ENCODE data around the gene ZC3H7B. TPM values are rescaled to one million over a fixed set of nuclear protein-coding genes. Genes with fewer than 3 reads are reported as not detected.
"Not testable (repeated sequence)": the region's sequence is repeated elsewhere in the genome, so short reads cannot be mapped to it uniquely, and the experiment has no call there.

ZC3H7B gene
- total and polyA plus RNA-seq, 11 donors = 29.7 to 50.4 (median 37.1) TPM

- Histone ChIP-seq H3K4me3 (no peak overlapping the region), H3K27ac (peak overlapping the region in 1 of 12 donors; percentile 91), H3K4me1 (peaks cover 0 to 29% (median 17%) of the 10 kb centered on the region in 12 donors), H3K27me3 (no peaks in the 10 kb centered on the region), H3K9me3 (no peaks in the 10 kb centered on the region), H3K36me3 (peaks cover 0 to under 1% (median 0%) of the 10 kb centered on the region in 9 donors)
- peak in 1 of 5 donors; percentile 7 for DNase-seq
- 96 to 100% (median 97%) methylated on average over 1 of the region's 1 CpG for WGBS, 4 donors
- TF ChIP-seq CTCF (IDR thresholded peaks at IDR 0.05) (no peak), POLR2A (IDR thresholded peaks at IDR 0.05) (no peak)
- intact Hi-C loops (cut with DNase I) = loop anchor here in 3 of 10 donors (5.0 to 10.0 kb wide), 3 partner anchors 78 to 365 kb away; no protein-coding TSS in a partner anchor
- ATAC-seq = no peak
Measured at GRCh38 chr22:41289671-41290070, 11.7 kb upstream of the ZC3H7B start.

- peak in 1 of 5 donors; percentile 28 for DNase-seq
- WGBS, 4 donors = 71 to 78% (median 78%) methylated on average over 8 of the region's 8 CpGs
- no peak for TF ChIP-seq POLR2A (IDR thresholded peaks at IDR 0.05)
- no peak for TF ChIP-seq CTCF (IDR thresholded peaks at IDR 0.05)
Measured at GRCh38 chr22:41290262-41291221, 10.8 kb upstream of the ZC3H7B start.

GRCh38 chr22:41294816-41295215 lies 6.5 kb upstream of the ZC3H7B start:
- ATAC-seq; H3K27ac ChIP-seq; H3K36me3 ChIP-seq; H3K27me3 ChIP-seq; H3K4me3 ChIP-seq; H3K9me3 ChIP-seq; H3K4me1 ChIP-seq; intact Hi-C loops (cut with DNase I): not testable (repeated sequence)
- peak in 1 of 5 donors; percentile 20 for DNase-seq
- WGBS, 4 donors = 90 to 94% (median 91%) methylated on average over 2 to 21 of the region's 28 CpGs; no CpG with 5 or more reads in 1 of the 4 donors

More at GRCh38 chr22:41290262-41291221, 10.8 kb upstream of the ZC3H7B start:
- H3K27me3 ChIP-seq = no peaks in the 10 kb centered on the region
- intact Hi-C loops (cut with DNase I) = no loop called here
- H3K36me3 ChIP-seq = no peaks in the 10 kb centered on the region
- no peaks in the 10 kb centered on the region for H3K9me3 ChIP-seq
- no peak overlapping the region for H3K4me3 ChIP-seq
- H3K27ac ChIP-seq = no peak overlapping the region
- no peak for ATAC-seq
- H3K4me1 ChIP-seq = peaks cover 0 to 22% (median 8%) of the 10 kb centered on the region in 12 donors

- intact Hi-C loops (cut with DNase I) = no loop called here
- H3K27me3 ChIP-seq = no peaks in the 10 kb centered on the region
- no peaks in the 10 kb centered on the region for H3K9me3 ChIP-seq
- H3K4me1 ChIP-seq = peaks cover 0 to 7% (median 5%) of the 10 kb centered on the region in 12 donors
- DNase-seq = peak in 1 of 5 donors; percentile 23
- TF ChIP-seq CTCF (IDR thresholded peaks at IDR 0.05) (no peak), POLR2A (IDR thresholded peaks at IDR 0.05) (no peak)
- H3K4me3 ChIP-seq = no peak overlapping the region
- no peak for ATAC-seq
- H3K27ac ChIP-seq = no peak overlapping the region
- WGBS, 4 donors = 93 to 97% (median 97%) methylated on average over 9 of the region's 9 CpGs
- H3K36me3 ChIP-seq = no peaks in the 10 kb centered on the region
Measured at GRCh38 chr22:41296826-41297667, 4.3 kb upstream of the ZC3H7B start.
